K562 (cell line): ENCODE data around the gene C12orf54. TPM values are rescaled to one million over a fixed set of nuclear protein-coding genes. Genes with fewer than 3 reads are reported as not detected.

Experiments used
- ATAC-seq: fragments of 200-7000 bp; cut with Tn5 transposase; 3 replicates; pipeline ENCODE4 v1.9.1; 2020; ENCODE audit warnings: moderate library complexity
- BruUV-seq: library from RNA; stranded (reverse); fragments of 400-500 nt; replicated peaks from 2 replicates; lab custom pipeline; 2021; lab: Mats Ljungman, UMichigan
- CTCF ChIA-PET: fragments of 300-600 bp; formaldehyde crosslinking; extraction: SDS; loops from one replicate; lab custom pipeline; 2021; ENCODE audit warnings: low intra/inter-chr PET ratio; lab: Yijun Ruan, JAX
- POLR2A ChIA-PET: fragments of 300-600, 350-650 bp; sonication (Branson Sonifier 250); formaldehyde crosslinking; extraction: SDS; loops from one replicate; lab custom pipeline; 2021; ENCODE audit warnings: antibody characterized with exemption, inconsistent platforms; lab: Yijun Ruan, JAX
- DNase-seq, 4 experiments: peaks; one replicate each; pipeline versions ENCODE4 v3.0.0 to v3.0.0-alpha.2; 2011 to 2018; ENCODE audit warnings: low spot score in 3 of 4, mixed read lengths in 3 of 4; ENCODE audit errors: extremely low read depth in 1 of 4
- FAIRE-seq: peaks from 2 replicates; lab custom pipeline; 2011; peaks lifted over from hg19 to GRCh38; lab: Jason Lieb, UNC
- H2AFZ ChIP-seq: 2 replicates; pipeline ENCODE4 v1.6.0; 2011; ENCODE audit warnings: low read depth, low read length, control low read depth, inconsistent platforms
- H3K27ac ChIP-seq: fragments of 200-600 bp; 3 replicates; pipeline ENCODE4 v1.8.0; 2011; ENCODE audit warnings: low read depth, mild to moderate bottlenecking, control low read depth, inconsistent platforms, low read length, moderate library complexity, mixed read lengths; ENCODE audit errors: extremely low read depth
- H3K27me3 ChIP-seq, 2 experiments: fragments of 300-600 bp in 1 of 2; 2 replicates in 1 of 2; 3 replicates in 1 of 2; pipeline versions ENCODE4 v1.6.0 to v1.8.0; 2011; ENCODE audit warnings: inconsistent platforms in 2 of 2, low read length in 2 of 2, mild to moderate bottlenecking in 1 of 2, mixed read lengths in 1 of 2, moderate library complexity in 1 of 2; ENCODE audit not compliant: control insufficient read depth in 2 of 2, insufficient read depth in 2 of 2
- H3K36me3 ChIP-seq: fragments of 300-600 bp; 3 replicates; pipeline ENCODE4 v1.8.0; 2011; ENCODE audit warnings: mild to moderate bottlenecking, low read length, inconsistent platforms; ENCODE audit not compliant: control insufficient read depth, insufficient read depth
- H3K4me1 ChIP-seq, 2 experiments: fragments of 200-600 bp in 1 of 2; replicated peaks in 1 of 2; 2 replicates in 1 of 2; 3 replicates in 1 of 2; pipeline versions ENCODE4 v1.5.1 to v1.8.0; 2011; ENCODE audit warnings: inconsistent platforms in 2 of 2, low read length in 2 of 2, mild to moderate bottlenecking in 1 of 2, mixed read lengths in 1 of 2, moderate library complexity in 1 of 2; ENCODE audit not compliant: control insufficient read depth in 2 of 2, insufficient read depth in 2 of 2
- H3K4me2 ChIP-seq: 2 replicates; pipeline ENCODE4 v1.6.1; 2011; ENCODE audit warnings: low read length, control low read depth, inconsistent platforms, mixed read lengths; ENCODE audit not compliant: insufficient read depth
- H3K4me3 ChIP-seq: fragments of 200-600 bp; sonication (generic), shearing (Covaris generic); 2 replicates; pipeline ENCODE4 v1.5.1; 2016; ENCODE audit warnings: control low read depth, inconsistent platforms
- H3K79me2 ChIP-seq: fragments of 200-600 bp; 3 replicates; pipeline ENCODE4 v1.8.0; 2011; ENCODE audit warnings: low read length, inconsistent platforms; ENCODE audit not compliant: control insufficient read depth, insufficient read depth
- H3K9ac ChIP-seq, 2 experiments: 2 replicates each; pipeline versions ENCODE4 v1.6.0 to v1.6.1; 2011; ENCODE audit warnings: low read depth in 2 of 2, low read length in 2 of 2, control low read depth in 1 of 2, inconsistent platforms in 1 of 2, mild to moderate bottlenecking in 1 of 2, mixed read lengths in 1 of 2; ENCODE audit not compliant: insufficient read depth in 1 of 2
- H3K9me1 ChIP-seq: one replicate; pipeline ENCODE4 v1.6.0; 2011; ENCODE audit warnings: inconsistent platforms, mild to moderate bottlenecking, low read length, moderate library complexity; ENCODE audit not compliant: control insufficient read depth, insufficient read depth
- H3K9me3 ChIP-seq: replicated peaks from 2 replicates; pipeline ENCODE4 v1.5.1; 2011; ENCODE audit warnings: low read depth, low read length, inconsistent platforms; ENCODE audit not compliant: control insufficient read depth, insufficient read depth
- H4K20me1 ChIP-seq: replicated peaks from 2 replicates; pipeline ENCODE4 v1.6.1; 2011; ENCODE audit warnings: low read length, inconsistent platforms, mixed read lengths; ENCODE audit not compliant: control insufficient read depth, insufficient read depth
- ARNT ChIP-seq, 2 experiments: fragments of 450-650 bp; IDR thresholded peaks; 2 replicates each; pipeline ENCODE4 v1.6.1; 2016; ENCODE audit warnings: mild to moderate bottlenecking in 1 of 2
- CREBBP ChIP-seq: IDR thresholded peaks from one replicate; pipeline ENCODE4 v1.6.1; 2012; ENCODE audit warnings: low read depth, mild to moderate bottlenecking, control low read depth, inconsistent platforms, low read length
- FOXJ3 ChIP-seq: sonication (generic); formaldehyde crosslinking; IDR thresholded peaks from 2 replicates; pipeline ENCODE4 v1.4.0; 2020; ENCODE audit warnings: mild to moderate bottlenecking, missing genetic modification reagents
- MCM2 ChIP-seq: fragments of 450-650 bp; IDR thresholded peaks from 2 replicates; pipeline ENCODE4 v1.6.1; 2017; ENCODE audit warnings: low read depth, mild to moderate bottlenecking
- MYBL2 ChIP-seq, 2 experiments: fragments of 450-650 bp in 1 of 2; sonication (generic) in 1 of 2; formaldehyde crosslinking in 1 of 2; IDR thresholded peaks; 2 replicates each; pipeline versions ENCODE4 v1.6.1 to v1.8.1; 2017 to 2022; ENCODE audit warnings: borderline replicate concordance in 1 of 2, inconsistent platforms in 1 of 2, low read depth in 1 of 2, mild to moderate bottlenecking in 1 of 2, missing genetic modification reagents in 1 of 2, moderate library complexity in 1 of 2
- NCOA4 ChIP-seq: fragments of 450-650 bp; IDR thresholded peaks from 2 replicates; pipeline ENCODE4 v1.6.1; 2018; ENCODE audit warnings: mild to moderate bottlenecking; ENCODE audit not compliant: partially characterized antibody
- RBBP5 ChIP-seq: fragments of 200-600 bp; sonication (generic); IDR thresholded peaks from 2 replicates; pipeline ENCODE4 v1.6.1; 2012; ENCODE audit warnings: borderline replicate concordance, mild to moderate bottlenecking, low read length, control low read depth, inconsistent platforms; ENCODE audit not compliant: insufficient read depth, poor library complexity, severe bottlenecking
- SMARCB1 ChIP-seq: IDR thresholded peaks from 2 replicates; pipeline ENCODE4 v1.6.1; 2011; ENCODE audit warnings: improper control_type of control experiment, low read depth; ENCODE audit not compliant: insufficient read length
- WGBS: fragments of 100-300 bp; shearing (Covaris generic); methylation state at CpG from one replicate; pipeline ENCODE4 v1.1.6; 2016; ENCODE audit warnings: low coverage, mixed read lengths; ENCODE audit not compliant: insufficient coverage; ENCODE audit errors: missing lambda C conversion rate; 5-methylcytosine and 5-hydroxymethylcytosine counted together
- in situ Hi-C: fragments of 300-500 bp; cut with MboI; formaldehyde crosslinking; loops from 4 replicates; pipeline ENCODE4 v1.15.0; 2018; ENCODE audit warnings: inconsistent platforms, mixed read lengths
- intact Hi-C: fragments of 100-400 bp; cut with micrococcal nuclease; formaldehyde crosslinking; loops from 2 replicates; pipeline ENCODE4 v1.14.2; 2022
- polyA plus RNA-seq, 8 experiments: library from polyadenylated mRNA; depleted of rRNA in 4 of 8; stranded (reverse) in 5 of 8; unstranded in 3 of 8; fragments of >200 nt; fragmentation: Nextera tagmentation in 2 of 8; fragmentation: Illumina TruSeq in 1 of 8; extraction: Ambion mirVana in 2 of 8; extraction: Trizol in 1 of 8; gene quantifications; 2 replicates each; pipeline versions ENCODE4 v1.2.1 to v1.2.3, GENCODE V29; 2011 to 2014; ENCODE audit warnings: inconsistent platforms in 1 of 8, missing spikeins in 1 of 8
- total RNA-seq, 7 experiments: library from RNA; depleted of rRNA in 6 of 7; stranded (reverse); fragments of >200 nt in 6 of 7; fragmentation: Illumina TruSeq in 2 of 7; extraction: Trizol in 2 of 7; gene quantifications; 2 replicates each; pipeline versions ENCODE4 v1.2.1 to v1.2.3, GENCODE V29; 2011 to 2021; ENCODE audit warnings: low replicate concordance in 1 of 7
- TF ChIP-seq, protein P1 (sequence below): sonication (generic); formaldehyde crosslinking; IDR thresholded peaks from 2 replicates; pipeline ENCODE4 v1.8.0; 2022; ENCODE audit warnings: missing genetic modification reagents, mild to moderate bottlenecking, borderline replicate concordance

The C12orf54 gene
- total and polyA plus RNA-seq, 9 of the 15 experiments (the other 6 are each of a cell fraction or from before 2014, with no cell fraction given) = not detected

DNA sequence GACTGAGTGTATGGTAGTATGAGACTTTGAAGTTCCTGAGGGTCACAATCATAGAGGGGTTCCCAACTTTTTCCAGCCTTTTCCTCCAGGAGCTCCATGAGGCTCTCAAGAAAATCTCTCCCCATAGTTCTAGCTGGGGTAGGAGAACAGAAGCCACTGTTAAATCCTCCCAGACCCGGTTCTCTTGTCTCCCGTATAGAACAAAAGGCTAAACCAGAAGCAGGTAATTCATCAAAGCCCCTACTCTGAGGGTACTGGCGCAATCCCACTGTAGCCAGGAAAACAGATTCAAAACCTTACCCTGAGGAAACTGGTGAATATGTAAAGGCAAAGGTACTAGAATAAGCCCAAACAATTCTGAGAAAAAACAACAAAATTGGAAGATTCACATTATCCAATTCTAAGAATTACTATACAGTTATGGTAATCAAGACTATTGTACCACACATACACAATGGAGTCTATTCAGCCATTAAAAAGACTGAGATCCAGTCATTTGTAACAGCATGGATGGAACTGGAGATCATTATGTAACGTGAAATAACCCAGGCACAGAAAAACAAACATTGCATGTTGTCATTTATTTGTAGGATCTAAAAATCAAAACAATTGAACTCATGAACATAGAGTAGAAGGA lies 63.7 kb downstream of the C12orf54 start:
- in situ Hi-C loops = loop anchor here (25.0 kb wide), 1 partner anchor 241 kb away; the partner anchor contains the start of gene ADCY6
- ATAC-seq (no peak), DNase-seq (no peak), FAIRE-seq (no peak)
- CTCF ChIA-PET = interaction anchor here (7.6 kb wide), 1 partner anchor 72 kb away, joined by 91 read pairs; no protein-coding TSS in a partner anchor
- no peak overlapping the region for H3K4me2 ChIP-seq
- no peaks in the 10 kb centered on the region for H4K20me1 ChIP-seq
- BruUV-seq = no TSS peak
- no peaks in the 10 kb centered on the region for H3K4me1 ChIP-seq
- H3K79me2 ChIP-seq = no peaks in the 10 kb centered on the region
- POLR2A ChIA-PET = interaction anchor here (0.6 kb wide), 1 partner anchor 487 kb away, joined by 3 read pairs; no protein-coding TSS in a partner anchor
- no peak for TF ChIP-seq CREBBP
- no peak for TF ChIP-seq FOXJ3 (CRISPR knock-in tag)
- no peak for TF ChIP-seq SMARCB1
- no peak for TF ChIP-seq NCOA4
- TF ChIP-seq MYBL2 (IDR thresholded peaks at IDR 0.05; ENCODE audit: low read depth) = no peak
- no peak for TF ChIP-seq MYBL2 (CRISPR knock-in tag; IDR thresholded peaks at IDR 0.05; ENCODE audit: borderline replicate concordance)
- TF ChIP-seq, protein P1, sequence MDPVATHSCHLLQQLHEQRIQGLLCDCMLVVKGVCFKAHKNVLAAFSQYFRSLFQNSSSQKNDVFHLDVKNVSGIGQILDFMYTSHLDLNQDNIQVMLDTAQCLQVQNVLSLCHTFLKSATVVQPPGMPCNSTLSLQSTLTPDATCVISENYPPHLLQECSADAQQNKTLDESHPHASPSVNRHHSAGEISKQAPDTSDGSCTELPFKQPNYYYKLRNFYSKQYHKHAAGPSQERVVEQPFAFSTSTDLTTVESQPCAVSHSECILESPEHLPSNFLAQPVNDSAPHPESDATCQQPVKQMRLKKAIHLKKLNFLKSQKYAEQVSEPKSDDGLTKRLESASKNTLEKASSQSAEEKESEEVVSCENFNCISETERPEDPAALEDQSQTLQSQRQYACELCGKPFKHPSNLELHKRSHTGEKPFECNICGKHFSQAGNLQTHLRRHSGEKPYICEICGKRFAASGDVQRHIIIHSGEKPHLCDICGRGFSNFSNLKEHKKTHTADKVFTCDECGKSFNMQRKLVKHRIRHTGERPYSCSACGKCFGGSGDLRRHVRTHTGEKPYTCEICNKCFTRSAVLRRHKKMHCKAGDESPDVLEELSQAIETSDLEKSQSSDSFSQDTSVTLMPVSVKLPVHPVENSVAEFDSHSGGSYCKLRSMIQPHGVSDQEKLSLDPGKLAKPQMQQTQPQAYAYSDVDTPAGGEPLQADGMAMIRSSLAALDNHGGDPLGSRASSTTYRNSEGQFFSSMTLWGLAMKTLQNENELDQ (CRISPR knock-in tag) = no peak
- no peak for TF ChIP-seq ARNT (IDR thresholded peaks at IDR 0.05)
- TF ChIP-seq RBBP5 = no peak
- no peak for TF ChIP-seq MCM2
- no peaks in the 10 kb centered on the region for H3K9me1 ChIP-seq
- H3K9ac ChIP-seq = no peak overlapping the region
- H3K4me3 ChIP-seq = no peak overlapping the region
- 20% methylated on average over 4 of the region's 4 CpGs for WGBS
- intact Hi-C loops = no loop called here
- no peaks in the 10 kb centered on the region for H3K27me3 ChIP-seq
- no peak overlapping the region for H2AFZ ChIP-seq
- H3K36me3 ChIP-seq = no peaks in the 10 kb centered on the region
- no peaks in the 10 kb centered on the region for H3K9me3 ChIP-seq
- H3K27ac ChIP-seq = no peak overlapping the region

Other genes with a start within 250 kb of the C12orf54 start
- gene ZNF641, start 131.6 kb upstream of the C12orf54 start, total RNA-seq (2014; rRNA removed) = 11.3 and 12.2 TPM in 2 replicates
- 10.5 and 12.3 TPM in 2 replicates for gene ZNF641, start 131.6 kb upstream of the C12orf54 start, total RNA-seq (2014; rRNA removed; fragmentation: Illumina TruSeq; extraction: Trizol)
- gene ZNF641, start 131.6 kb upstream of the C12orf54 start, total RNA-seq (2015; rRNA removed; fragmentation: Illumina TruSeq; extraction: Trizol) = 13.6 and 15.6 TPM in 2 replicates
- 10.3 and 13.2 TPM in 2 replicates for gene ZNF641, start 131.6 kb upstream of the C12orf54 start, total RNA-seq (2021)
- 3.4 and 9.2 TPM in 2 replicates for gene ZNF641, start 131.6 kb upstream of the C12orf54 start, polyA plus RNA-seq (2011; rRNA removed)
- 8.8 and 10.8 TPM in 2 replicates for gene ZNF641, start 131.6 kb upstream of the C12orf54 start, polyA plus RNA-seq (2014; fragmentation: Illumina TruSeq; extraction: Trizol)
- 1 to 10 TPM; 2.5 to 3.0 TPM for gene ZNF641, start 131.6 kb upstream of the C12orf54 start, polyA plus RNA-seq (2014; fragmentation: Nextera tagmentation; extraction: Ambion mirVana)
- gene ZNF641, start 131.6 kb upstream of the C12orf54 start, polyA plus RNA-seq (2014; rRNA removed) = 6.9 and 7.4 TPM in 2 replicates
- not detected in 2 replicates for gene ANP32D, start 9.9 kb upstream of the C12orf54 start, total RNA-seq (2014; rRNA removed)
- gene ANP32D, start 9.9 kb upstream of the C12orf54 start, total RNA-seq (2014; rRNA removed; fragmentation: Illumina TruSeq; extraction: Trizol) = not detected in 2 replicates
- gene ANP32D, start 9.9 kb upstream of the C12orf54 start, total RNA-seq (2015; rRNA removed; fragmentation: Illumina TruSeq; extraction: Trizol) = not detected in 2 replicates
- gene ANP32D, start 9.9 kb upstream of the C12orf54 start, total RNA-seq (2021) = not detected in 2 replicates
- not detected in 2 replicates for gene ANP32D, start 9.9 kb upstream of the C12orf54 start, polyA plus RNA-seq (2011; rRNA removed)
- not detected in 2 replicates for gene ANP32D, start 9.9 kb upstream of the C12orf54 start, polyA plus RNA-seq (2014; fragmentation: Illumina TruSeq; extraction: Trizol)
- gene ANP32D, start 9.9 kb upstream of the C12orf54 start, polyA plus RNA-seq (2014; fragmentation: Nextera tagmentation; extraction: Ambion mirVana) = not detected
- gene ANP32D, start 9.9 kb upstream of the C12orf54 start, polyA plus RNA-seq (2014; rRNA removed) = not detected in 2 replicates
- not detected in 2 replicates for gene OR8S1, start 43.1 kb downstream of the C12orf54 start, total RNA-seq (2014; rRNA removed)
- not detected in 2 replicates for gene OR8S1, start 43.1 kb downstream of the C12orf54 start, total RNA-seq (2014; rRNA removed; fragmentation: Illumina TruSeq; extraction: Trizol)
- not detected in 2 replicates for gene OR8S1, start 43.1 kb downstream of the C12orf54 start, total RNA-seq (2015; rRNA removed; fragmentation: Illumina TruSeq; extraction: Trizol)
- gene OR8S1, start 43.1 kb downstream of the C12orf54 start, total RNA-seq (2021) = not detected in 2 replicates
- gene OR8S1, start 43.1 kb downstream of the C12orf54 start, polyA plus RNA-seq (2011; rRNA removed) = not detected in 2 replicates
- not detected in 2 replicates for gene OR8S1, start 43.1 kb downstream of the C12orf54 start, polyA plus RNA-seq (2014; fragmentation: Illumina TruSeq; extraction: Trizol)
- not detected for gene OR8S1, start 43.1 kb downstream of the C12orf54 start, polyA plus RNA-seq (2014; fragmentation: Nextera tagmentation; extraction: Ambion mirVana)
- gene OR8S1, start 43.1 kb downstream of the C12orf54 start, polyA plus RNA-seq (2014; rRNA removed) = not detected in 2 replicates
- not detected in 2 replicates for gene LALBA, start 87.5 kb downstream of the C12orf54 start, total RNA-seq (2014; rRNA removed)
- gene LALBA, start 87.5 kb downstream of the C12orf54 start, total RNA-seq (2014; rRNA removed; fragmentation: Illumina TruSeq; extraction: Trizol) = not detected in 2 replicates
- not detected in 2 replicates for gene LALBA, start 87.5 kb downstream of the C12orf54 start, total RNA-seq (2015; rRNA removed; fragmentation: Illumina TruSeq; extraction: Trizol)
- not detected in 2 replicates for gene LALBA, start 87.5 kb downstream of the C12orf54 start, total RNA-seq (2021)
- gene LALBA, start 87.5 kb downstream of the C12orf54 start, polyA plus RNA-seq (2011; rRNA removed) = not detected in 2 replicates
- 0.21 TPM in 1 of 2 replicates, not detected in the other for gene LALBA, start 87.5 kb downstream of the C12orf54 start, polyA plus RNA-seq (2014; fragmentation: Illumina TruSeq; extraction: Trizol)
- gene LALBA, start 87.5 kb downstream of the C12orf54 start, polyA plus RNA-seq (2014; fragmentation: Nextera tagmentation; extraction: Ambion mirVana) = not detected
- not detected in 2 replicates for gene LALBA, start 87.5 kb downstream of the C12orf54 start, polyA plus RNA-seq (2014; rRNA removed)
- 41.1 and 43.8 TPM in 2 replicates for gene KANSL2, start 199.7 kb downstream of the C12orf54 start, total RNA-seq (2014; rRNA removed)
- gene KANSL2, start 199.7 kb downstream of the C12orf54 start, total RNA-seq (2014; rRNA removed; fragmentation: Illumina TruSeq; extraction: Trizol) = 65.0 and 70.3 TPM in 2 replicates
- 48.1 and 55.4 TPM in 2 replicates for gene KANSL2, start 199.7 kb downstream of the C12orf54 start, total RNA-seq (2015; rRNA removed; fragmentation: Illumina TruSeq; extraction: Trizol)
- gene KANSL2, start 199.7 kb downstream of the C12orf54 start, total RNA-seq (2021) = 43.6 and 44.8 TPM in 2 replicates
- 60.3 and 63.9 TPM in 2 replicates for gene KANSL2, start 199.7 kb downstream of the C12orf54 start, polyA plus RNA-seq (2011; rRNA removed)
- gene KANSL2, start 199.7 kb downstream of the C12orf54 start, polyA plus RNA-seq (2014; fragmentation: Illumina TruSeq; extraction: Trizol) = 45.6 and 48.5 TPM in 2 replicates
- gene KANSL2, start 199.7 kb downstream of the C12orf54 start, polyA plus RNA-seq (2014; fragmentation: Nextera tagmentation; extraction: Ambion mirVana) = 10 to 100 TPM; 80.0 to 89.8 TPM
- 51.6 and 57.6 TPM in 2 replicates for gene KANSL2, start 199.7 kb downstream of the C12orf54 start, polyA plus RNA-seq (2014; rRNA removed)
- 17.1 and 24.0 TPM in 2 replicates for gene CCNT1, start 234.2 kb downstream of the C12orf54 start, total RNA-seq (2014; rRNA removed)
- gene CCNT1, start 234.2 kb downstream of the C12orf54 start, total RNA-seq (2014; rRNA removed; fragmentation: Illumina TruSeq; extraction: Trizol) = 51.0 and 60.3 TPM in 2 replicates
- 37.6 and 39.0 TPM in 2 replicates for gene CCNT1, start 234.2 kb downstream of the C12orf54 start, total RNA-seq (2015; rRNA removed; fragmentation: Illumina TruSeq; extraction: Trizol)
- 52.4 and 53.9 TPM in 2 replicates for gene CCNT1, start 234.2 kb downstream of the C12orf54 start, total RNA-seq (2021)
- gene CCNT1, start 234.2 kb downstream of the C12orf54 start, polyA plus RNA-seq (2011; rRNA removed) = 44.4 and 49.7 TPM in 2 replicates
- gene CCNT1, start 234.2 kb downstream of the C12orf54 start, polyA plus RNA-seq (2014; fragmentation: Illumina TruSeq; extraction: Trizol) = 27.1 and 33.4 TPM in 2 replicates
- 10 to 100 TPM in 1 of 2 experiments, 1 to 10 TPM in 1; 9.7 to 10.5 TPM for gene CCNT1, start 234.2 kb downstream of the C12orf54 start, polyA plus RNA-seq (2014; fragmentation: Nextera tagmentation; extraction: Ambion mirVana)
- gene CCNT1, start 234.2 kb downstream of the C12orf54 start, polyA plus RNA-seq (2014; rRNA removed) = 18.2 and 18.5 TPM in 2 replicates